Adipocyte (in vitro differentiated cells): ENCODE data around the gene MYOT.

Experiments
- DNase-seq: peaks from one replicate; pipeline ENCODE4 v3.0.0-alpha.2; 2015; ENCODE audit warnings: low read depth
- H3K27me3 ChIP-seq: replicated peaks from 2 replicates; pipeline ENCODE4 v1.7.0; 2013; ENCODE audit warnings: mild to moderate bottlenecking, low read length, moderate library complexity; ENCODE audit not compliant: control insufficient read depth, insufficient read depth
- H3K36me3 ChIP-seq: 2 replicates; pipeline ENCODE4 v1.7.0; 2013; ENCODE audit warnings: low read length, mild to moderate bottlenecking, moderate library complexity; ENCODE audit not compliant: control insufficient read depth, insufficient read depth, severe bottlenecking
- H3K4me1 ChIP-seq: 2 replicates; pipeline ENCODE4 v1.7.0; 2013; ENCODE audit warnings: mild to moderate bottlenecking, low read length, moderate library complexity; ENCODE audit not compliant: control insufficient read depth, insufficient read depth
- H3K4me3 ChIP-seq: 2 replicates; pipeline ENCODE4 v1.7.0; 2013; ENCODE audit warnings: mild to moderate bottlenecking, low read length, moderate library complexity
- H3K9ac ChIP-seq: 2 replicates; pipeline ENCODE4 v1.7.0; 2013; ENCODE audit warnings: mild to moderate bottlenecking, low read length, moderate library complexity
- H3K9me3 ChIP-seq: 2 replicates; pipeline ENCODE4 v1.7.0; 2013; ENCODE audit warnings: mild to moderate bottlenecking, low read length, moderate library complexity; ENCODE audit not compliant: control insufficient read depth

Gene MYOT

DNA sequence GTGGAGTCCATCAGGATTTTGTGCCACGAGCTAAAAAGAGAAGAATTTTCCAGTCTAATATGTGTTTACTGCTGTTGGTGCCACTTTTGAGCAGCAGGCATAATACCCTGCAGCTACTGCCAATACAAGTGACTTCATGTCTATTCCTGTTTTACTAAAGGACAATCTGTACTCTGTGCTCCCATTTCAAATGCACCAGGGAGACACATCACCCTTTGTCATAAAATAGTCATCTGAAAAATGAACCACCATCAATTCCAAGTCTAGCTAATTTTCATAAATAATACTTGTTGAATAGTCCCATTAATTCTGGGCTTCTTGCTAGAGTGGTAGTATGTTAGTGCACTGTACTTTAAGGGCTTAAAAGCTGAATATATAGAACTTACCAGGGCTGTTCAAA, 12.7 kb downstream of the MYOT start:
- H3K4me3 ChIP-seq, result peak overlapping the region; percentile 56
- no peak for DNase-seq
- H3K4me1 ChIP-seq, result peaks cover 20% of the 10 kb centered on the region
- no peaks in the 10 kb centered on the region for H3K27me3 ChIP-seq
- H3K36me3 ChIP-seq, result no peaks in the 10 kb centered on the region
- peak overlapping the region; percentile 24 for H3K9ac ChIP-seq
- H3K9me3 ChIP-seq, result no peaks in the 10 kb centered on the region

DNA sequence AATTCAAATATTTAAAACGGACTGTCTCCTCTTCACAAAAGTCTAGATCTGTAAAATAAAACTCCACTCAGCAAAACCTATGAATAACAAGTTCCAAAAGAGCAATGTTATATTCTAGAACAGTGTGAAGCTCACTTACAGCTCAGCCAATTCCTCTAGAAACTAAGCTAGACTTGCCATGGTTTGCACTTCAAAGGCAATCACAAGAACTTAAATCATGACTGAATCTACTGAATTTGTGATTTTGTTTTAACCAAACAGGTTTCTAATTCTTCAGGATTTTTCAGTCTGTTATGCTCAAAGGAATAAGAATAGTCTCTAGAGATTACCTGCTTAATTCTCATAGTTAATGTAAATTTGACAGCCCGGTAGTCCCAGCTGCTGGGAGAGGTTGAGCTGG, 20.2 kb downstream of the MYOT start:
- DNase-seq, result no peak
- peaks cover 19% of the 10 kb centered on the region for H3K4me1 ChIP-seq

DNA sequence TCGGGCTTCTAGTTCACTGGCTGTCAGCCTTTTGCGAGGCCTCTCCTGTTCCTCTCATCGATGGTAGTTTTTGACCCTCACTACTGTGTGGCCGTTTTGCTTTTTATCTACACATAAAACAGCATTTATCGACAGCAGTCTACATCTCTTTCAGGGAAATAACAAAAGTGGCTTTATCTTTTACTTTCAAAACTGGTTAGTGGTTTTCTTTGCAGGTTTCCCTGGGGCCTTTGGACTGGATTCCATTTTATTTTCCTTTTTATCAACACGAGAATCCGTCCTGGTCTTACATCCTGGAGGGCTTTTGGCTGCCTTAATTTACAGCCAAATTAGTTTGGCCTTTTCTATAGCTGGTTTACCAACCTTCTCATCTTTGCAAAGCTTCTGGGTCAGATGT, 20.8 kb downstream of the MYOT start:
- Histone ChIP-seq H3K27me3 (no peaks in the 10 kb centered on the region), H3K4me3 (peak overlapping the region; percentile 80), H3K36me3 (no peaks in the 10 kb centered on the region), H3K9me3 (no peaks in the 10 kb centered on the region), H3K9ac (peak overlapping the region; percentile 86), H3K4me1 (peaks cover 15% of the 10 kb centered on the region)
- no peak for DNase-seq

More for the DNA sequence above, 20.2 kb downstream of the MYOT start:
- no peaks in the 10 kb centered on the region for H3K27me3 ChIP-seq
- peak overlapping the region; percentile 86 for H3K9ac ChIP-seq
- H3K36me3 ChIP-seq, result no peaks in the 10 kb centered on the region
- H3K9me3 ChIP-seq, result no peaks in the 10 kb centered on the region
- H3K4me3 ChIP-seq, result no peak overlapping the region

DNA sequence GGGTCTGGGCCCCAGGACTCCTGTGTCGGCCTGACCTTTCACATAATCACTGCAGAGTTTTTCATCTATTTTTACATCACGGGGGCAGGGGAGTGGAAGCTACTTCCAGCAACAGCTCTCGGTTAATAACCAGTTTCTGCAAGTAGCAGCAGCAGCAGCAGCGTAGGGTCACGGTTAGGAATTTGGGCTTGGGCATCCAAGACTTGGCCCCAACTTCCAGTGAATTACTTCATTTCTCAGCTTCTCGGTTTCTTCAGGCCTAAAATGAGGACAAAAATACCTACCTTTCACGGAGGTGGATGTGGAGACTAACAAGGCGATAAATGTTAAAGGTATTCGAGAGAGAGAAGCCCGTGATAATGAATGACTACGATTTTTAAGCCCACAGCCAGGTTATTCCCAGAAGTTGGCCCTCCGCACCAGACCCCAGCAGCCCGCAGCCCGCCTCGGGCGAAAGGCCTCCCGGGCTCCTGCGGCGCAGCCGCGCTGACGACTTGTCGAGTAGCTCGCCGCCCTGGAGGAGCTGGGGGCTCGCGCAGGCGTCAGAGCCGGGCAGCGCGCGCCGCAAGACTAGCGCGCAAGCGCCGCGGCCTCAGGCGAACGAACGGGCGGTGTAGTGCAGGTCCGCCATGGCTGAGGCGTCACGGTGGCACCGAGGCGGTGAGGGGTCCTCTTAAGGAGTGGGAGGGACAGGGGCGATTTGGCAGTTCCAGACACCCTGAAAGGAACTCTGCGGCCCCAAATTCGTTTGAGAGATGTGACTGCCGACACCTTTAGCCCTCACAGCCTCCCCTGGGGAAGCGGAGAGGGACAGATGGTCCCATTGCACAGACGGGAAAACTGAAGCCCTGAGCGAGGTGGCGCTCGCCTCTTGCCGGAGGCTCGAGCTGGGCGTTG, 21.5 kb downstream of the MYOT start, which contains the start of gene PKD2L2:
TSS of gene PKD2L2 (plus strand) at position 595 of the 897 bp plus-strand sequence. CDS start at position 630, 35 bp downstream.
- peak; percentile 47 for DNase-seq
- Histone ChIP-seq H3K27me3 (no peaks in the 10 kb centered on the region), H3K9ac (peak within 1 kb of the TSS; percentile 86), H3K4me3 (peak within 1 kb of the TSS; percentile 80), H3K36me3 (no peaks in the 10 kb centered on the region), H3K9me3 (no peaks in the 10 kb centered on the region), H3K4me1 (peaks cover 13% of the 10 kb centered on the region)

DNA sequence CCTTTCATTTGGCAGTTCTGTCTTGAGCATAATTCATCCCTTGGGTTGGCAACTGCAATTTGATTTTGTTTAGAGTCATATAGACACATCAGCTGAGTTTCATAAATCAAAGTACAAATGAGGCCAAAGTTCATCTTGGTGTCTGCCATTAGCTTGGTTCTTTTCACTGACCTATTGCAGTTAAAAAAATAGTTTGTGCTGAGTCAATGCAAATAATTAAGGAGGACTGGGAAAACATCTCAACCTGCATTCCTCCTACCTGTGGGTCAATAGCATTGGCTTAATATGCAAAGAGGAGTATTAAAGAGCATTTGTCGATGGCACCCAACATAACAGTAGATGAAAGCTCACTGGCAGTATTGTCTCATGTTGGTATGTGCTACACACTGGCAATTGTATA, 23.2 kb downstream of the MYOT start:
- Histone ChIP-seq H3K27me3 (no peaks in the 10 kb centered on the region), H3K36me3 (no peaks in the 10 kb centered on the region), H3K4me3 (no peak overlapping the region), H3K9ac (no peak overlapping the region), H3K9me3 (no peaks in the 10 kb centered on the region), H3K4me1 (peaks cover 13% of the 10 kb centered on the region)
- DNase-seq, result no peak

DNA sequence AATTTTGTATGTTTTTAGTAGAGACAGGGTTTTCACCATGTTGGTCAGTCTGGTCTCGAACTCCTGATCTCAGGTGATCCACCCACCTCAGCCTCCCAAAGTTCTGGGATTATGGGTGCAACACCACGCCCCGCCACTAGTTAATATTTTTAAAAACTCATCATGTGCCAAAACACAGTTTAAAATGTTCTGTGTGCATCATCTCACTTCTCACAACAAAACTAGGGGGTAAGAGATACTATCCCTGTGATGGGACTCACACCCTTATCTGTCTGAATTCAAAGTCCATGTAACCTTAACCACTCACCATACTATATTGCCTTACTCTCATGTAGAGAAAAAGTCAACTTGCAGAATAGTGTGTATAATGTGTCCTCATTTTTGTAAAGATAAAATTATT, 24.2 kb downstream of the MYOT start:
- no peaks in the 10 kb centered on the region for H3K36me3 ChIP-seq
- no peaks in the 10 kb centered on the region for H3K9me3 ChIP-seq
- H3K27me3 ChIP-seq, result no peaks in the 10 kb centered on the region
- peaks cover 13% of the 10 kb centered on the region for H3K4me1 ChIP-seq
- H3K4me3 ChIP-seq, result no peak overlapping the region
- H3K9ac ChIP-seq, result no peak overlapping the region
- DNase-seq, result no peak

DNA sequence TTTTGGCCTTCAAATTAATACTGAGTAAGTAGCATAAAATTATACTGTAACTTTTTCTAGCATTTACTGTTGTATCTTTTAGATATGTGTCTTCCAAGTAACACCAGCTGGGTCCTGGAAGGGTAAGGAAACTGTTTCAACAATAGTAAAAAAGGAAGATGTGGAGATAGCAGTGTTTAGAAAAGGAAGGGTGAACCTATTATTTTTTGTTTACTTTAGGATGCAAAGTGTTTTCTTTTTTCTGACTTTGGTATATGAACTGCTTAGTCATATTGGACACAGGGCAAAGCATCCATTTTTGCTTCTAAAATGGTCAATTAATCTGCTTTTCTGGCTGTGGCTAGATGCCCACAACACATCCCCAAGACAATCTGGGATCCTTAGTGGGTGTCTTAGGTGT, 26.9 kb downstream of the MYOT start:
- H3K4me3 ChIP-seq, result no peak overlapping the region
- H3K9me3 ChIP-seq, result no peaks in the 10 kb centered on the region
- no peak overlapping the region for H3K9ac ChIP-seq
- DNase-seq, result no peak
- no peaks in the 10 kb centered on the region for H3K36me3 ChIP-seq
- no peaks in the 10 kb centered on the region for H3K27me3 ChIP-seq
- H3K4me1 ChIP-seq, result no peaks in the 10 kb centered on the region

DNA sequence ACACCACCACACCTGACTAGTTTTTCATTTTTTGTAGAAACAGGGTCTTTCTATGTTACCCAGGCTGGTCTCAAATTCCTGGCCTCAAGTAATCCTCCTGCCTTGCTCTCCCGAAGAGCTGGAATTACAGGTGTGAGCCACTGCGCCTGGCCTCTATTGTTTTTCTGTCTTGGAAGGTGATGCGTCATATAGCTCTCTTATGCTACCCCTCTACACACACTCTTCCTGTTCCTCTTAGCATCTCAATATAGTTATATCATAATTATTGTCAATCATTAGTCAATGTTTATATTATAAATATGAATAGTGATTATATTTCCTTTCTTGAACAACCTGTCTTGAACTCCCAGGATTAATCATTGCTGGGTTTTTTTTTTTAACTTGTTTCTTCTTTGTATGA, 28.9 kb downstream of the MYOT start:
- H3K36me3 ChIP-seq, result no peaks in the 10 kb centered on the region
- H3K9ac ChIP-seq, result no peak overlapping the region
- DNase-seq, result no peak

DNA sequence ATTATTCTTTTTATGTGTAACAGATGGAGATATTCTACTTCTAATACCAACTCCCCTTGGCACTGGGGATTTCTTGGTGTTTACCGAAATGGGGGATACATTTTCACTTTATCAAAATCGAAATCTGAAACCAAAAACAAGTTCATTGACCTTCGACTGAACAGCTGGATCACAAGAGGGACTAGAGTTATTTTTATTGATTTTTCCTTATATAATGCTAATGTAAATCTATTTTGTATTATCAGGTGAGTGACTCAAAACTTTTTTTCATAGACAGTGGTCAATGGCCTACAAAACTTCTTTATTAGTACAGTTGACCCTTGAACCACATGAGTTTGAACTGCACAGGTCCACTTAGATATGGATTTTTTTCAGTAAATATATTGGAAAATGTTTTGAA, 31.8 kb downstream of the MYOT start:
- Histone ChIP-seq H3K9me3 (no peaks in the 10 kb centered on the region), H3K4me3 (no peak overlapping the region), H3K36me3 (no peaks in the 10 kb centered on the region), H3K9ac (no peak overlapping the region), H3K4me1 (no peaks in the 10 kb centered on the region), H3K27me3 (no peaks in the 10 kb centered on the region)
- DNase-seq, result no peak

More for the DNA sequence above, 28.9 kb downstream of the MYOT start:
- Histone ChIP-seq H3K4me3 (no peak overlapping the region), H3K4me1 (no peaks in the 10 kb centered on the region), H3K9me3 (no peaks in the 10 kb centered on the region), H3K27me3 (no peaks in the 10 kb centered on the region)

DNA sequence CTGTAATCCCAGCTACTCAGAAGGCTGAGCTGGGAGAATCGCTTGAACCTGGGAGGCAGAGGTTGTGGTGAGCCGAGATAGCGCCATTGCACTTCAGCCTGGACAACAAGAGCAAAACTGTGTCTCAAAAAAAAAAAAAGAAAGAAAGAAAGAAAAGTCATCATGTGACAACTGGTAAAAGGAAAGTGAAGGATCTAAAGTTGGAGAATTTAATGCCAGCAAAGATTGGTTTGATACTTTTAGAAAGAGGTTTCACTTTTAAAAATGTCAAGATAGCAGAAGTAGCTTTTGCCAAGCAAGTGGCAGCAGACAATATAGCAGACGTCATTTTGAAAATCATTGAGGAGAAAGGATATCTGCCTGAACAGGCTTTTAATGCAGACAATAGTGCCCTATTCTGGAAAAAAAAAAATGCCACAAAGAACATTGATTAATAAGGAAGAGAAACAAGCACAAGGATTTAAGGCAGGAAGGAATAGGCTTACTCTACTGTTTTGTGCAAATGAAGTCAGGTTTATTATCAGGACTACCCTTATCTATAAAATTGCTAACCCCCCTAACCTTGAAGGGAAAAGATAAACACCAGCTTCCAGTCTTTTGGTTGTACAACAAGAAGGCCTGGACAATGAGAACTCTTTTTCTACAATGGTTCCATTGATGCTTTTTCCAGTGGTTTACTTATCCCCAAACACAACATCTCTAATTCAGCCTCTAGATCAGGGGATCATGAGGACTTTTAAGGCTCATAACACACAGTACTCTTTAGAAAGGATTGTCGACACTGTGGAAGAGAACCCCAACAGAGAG, 33.6 kb downstream of the MYOT start:
- H3K4me1 ChIP-seq, result no peaks in the 10 kb centered on the region
- no peak overlapping the region for H3K4me3 ChIP-seq
- no peak overlapping the region for H3K9ac ChIP-seq
- no peak for DNase-seq
- no peaks in the 10 kb centered on the region for H3K9me3 ChIP-seq
- H3K36me3 ChIP-seq, result no peaks in the 10 kb centered on the region
- H3K27me3 ChIP-seq, result no peaks in the 10 kb centered on the region

DNA sequence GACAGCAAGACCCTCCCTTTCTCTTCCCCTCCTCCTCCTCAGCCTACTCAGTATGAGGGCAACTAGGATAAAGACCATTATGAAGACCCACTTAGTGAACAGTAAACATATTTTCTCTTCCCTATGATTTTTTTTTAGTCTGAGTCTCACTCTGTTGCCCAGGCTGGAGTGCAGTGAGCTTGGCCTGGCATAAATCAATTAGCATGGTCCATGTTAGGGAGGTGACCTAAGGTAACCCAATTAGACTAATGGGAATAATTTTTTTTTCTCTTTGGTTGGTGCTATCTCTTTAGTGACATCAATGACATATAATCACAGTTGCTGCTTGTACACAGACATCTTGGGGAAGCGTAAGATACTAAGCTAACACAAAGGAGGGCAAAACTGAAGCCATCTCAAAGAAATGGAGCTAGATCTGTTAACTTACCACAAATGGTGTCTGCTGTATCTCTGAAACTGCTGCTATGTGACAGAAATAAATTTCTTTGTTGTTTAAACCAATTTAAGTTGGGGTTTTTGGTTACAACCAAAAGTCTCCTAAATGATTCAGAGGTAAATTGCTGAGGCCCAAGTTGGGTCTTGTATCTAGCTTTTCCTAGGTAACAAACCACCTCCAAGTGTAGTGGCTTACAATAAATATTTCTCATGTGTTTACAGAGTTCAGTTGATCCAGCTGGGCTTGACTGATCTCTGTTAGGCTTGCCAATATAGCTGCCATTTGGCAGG, 34.9 kb downstream of the MYOT start:
- Histone ChIP-seq H3K9me3 (no peaks in the 10 kb centered on the region), H3K4me3 (no peak overlapping the region), H3K9ac (no peak overlapping the region), H3K36me3 (no peaks in the 10 kb centered on the region), H3K4me1 (no peaks in the 10 kb centered on the region), H3K27me3 (no peaks in the 10 kb centered on the region)
- DNase-seq, result no peak
